Bronchial epithelial cell (primary cell): Measurements from ENCODE around the gene NEK11. TPM values are rescaled to one million over a fixed set of nuclear protein-coding genes. Genes with fewer than 3 reads are reported as not detected.

Source experiments
- DNase-seq: peaks from one replicate; pipeline ENCODE4 v3.0.0-alpha.2; 2010; ENCODE audit warnings: low read depth
- FAIRE-seq: peaks from 2 replicates; lab custom pipeline; 2011; peaks lifted over from hg19 to GRCh38; lab: Jason Lieb, UNC
- H3K27me3 ChIP-seq: 2 replicates; pipeline ENCODE4 v1.5.1; 2011; ENCODE audit warnings: low read length; ENCODE audit not compliant: control insufficient read depth, insufficient read depth
- H3K36me3 ChIP-seq: 2 replicates; pipeline ENCODE4 v1.5.1; 2011; ENCODE audit warnings: low read length; ENCODE audit not compliant: control insufficient read depth, insufficient read depth
- H3K4me3 ChIP-seq: 2 replicates; pipeline ENCODE4 v1.5.1; 2011; ENCODE audit warnings: mild to moderate bottlenecking, low read depth, low read length, control low read depth
- CTCF ChIP-seq: IDR thresholded peaks from 2 replicates; pipeline ENCODE4 v1.5.1; 2011; ENCODE audit warnings: mild to moderate bottlenecking, moderate library complexity, low read length, control low read depth, inconsistent platforms; ENCODE audit not compliant: insufficient read depth, severe bottlenecking
- total RNA-seq: library from RNA; depleted of rRNA; stranded (reverse); fragments of >200 nt; gene quantifications from 2 replicates; pipeline ENCODE4 v1.2.1, GENCODE V29; 2014

Gene NEK11
- total RNA-seq, 1 donor from 2014 or later: 2.1 TPM

DNA sequence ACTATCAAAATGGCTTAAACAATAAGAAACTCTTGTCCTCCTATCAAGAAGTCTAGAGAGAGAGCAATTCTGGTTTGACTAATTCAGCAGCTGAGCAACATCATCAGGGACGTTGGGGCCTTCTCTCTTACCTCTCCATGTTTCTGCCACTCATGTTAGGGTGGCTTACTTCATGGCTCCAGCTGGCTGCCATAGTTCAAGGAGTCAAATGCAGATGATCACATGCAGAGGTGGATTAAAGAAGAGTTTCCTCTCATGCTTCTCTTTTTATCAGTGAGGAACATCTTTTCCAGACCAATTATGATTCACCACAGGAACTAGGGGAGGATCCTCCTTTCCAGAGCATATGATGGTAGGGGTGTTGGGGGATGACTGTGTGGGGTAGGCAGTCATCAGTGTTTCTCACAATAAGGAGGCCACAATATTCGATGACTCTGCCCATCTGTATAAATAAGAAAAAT, 45.5 kb downstream of the NEK11 start:
- Histone ChIP-seq H3K36me3 (no peaks in the 10 kb centered on the region), H3K27me3 (no peaks in the 10 kb centered on the region), H3K4me3 (no peak overlapping the region)
- FAIRE-seq: peak; percentile 32
- no peak for TF ChIP-seq CTCF
- DNase-seq: no peak

DNA sequence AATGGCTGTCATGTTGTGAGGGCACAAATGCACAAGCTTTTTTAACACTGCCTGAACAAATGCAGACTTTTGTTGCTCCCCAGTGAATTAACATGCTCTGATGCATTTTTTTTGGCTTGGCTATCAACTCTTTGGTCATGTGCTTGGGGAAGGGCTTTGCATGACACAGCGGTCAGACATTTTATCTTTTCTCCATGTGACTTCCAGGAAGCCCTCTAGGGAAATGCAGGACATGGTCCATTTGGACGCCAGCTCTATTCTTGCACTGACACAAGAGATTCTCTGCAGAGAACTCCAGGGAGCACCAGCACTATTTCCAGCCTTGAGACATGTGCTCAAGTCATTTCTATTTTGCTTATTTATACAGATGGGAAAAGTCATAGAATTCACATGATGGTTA, 46.2 kb downstream of the NEK11 start:
- DNase-seq (no peak), FAIRE-seq (no peak)
- H3K36me3 ChIP-seq: no peaks in the 10 kb centered on the region
- no peak for TF ChIP-seq CTCF
- no peak overlapping the region for H3K4me3 ChIP-seq
- no peaks in the 10 kb centered on the region for H3K27me3 ChIP-seq

DNA sequence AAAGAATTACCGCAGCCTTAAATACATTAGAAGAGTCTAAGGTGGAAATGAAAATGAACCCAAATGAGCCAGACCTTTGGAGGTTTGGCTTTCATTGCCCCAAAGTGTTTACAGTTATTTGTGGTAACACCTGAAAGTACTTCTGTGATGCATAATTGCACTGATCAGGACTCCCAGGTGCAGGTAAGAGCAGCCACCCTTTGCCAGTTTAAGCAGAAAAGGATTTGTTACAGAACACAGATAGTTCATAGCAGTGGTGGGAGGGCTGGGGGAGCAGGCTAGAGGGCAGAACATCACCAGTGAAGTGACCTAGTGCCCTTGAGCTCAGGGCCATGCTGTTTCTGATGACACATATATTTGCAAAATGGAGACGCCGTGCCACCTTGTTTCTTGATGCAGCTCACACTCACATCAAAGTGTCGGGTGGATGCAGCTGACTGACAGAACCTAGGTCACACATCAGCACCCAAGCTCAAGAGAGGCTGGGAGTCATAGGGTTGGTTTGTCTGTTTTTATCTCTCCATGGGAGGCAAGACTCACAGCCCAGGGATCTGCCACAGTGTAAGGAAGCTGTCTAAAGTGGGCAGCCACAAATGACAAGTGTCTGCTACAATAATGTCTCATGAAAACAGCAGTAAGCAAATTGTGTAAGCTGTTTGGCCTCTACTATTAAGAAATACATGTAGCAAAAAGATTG, 49.1 kb downstream of the NEK11 start:
- no peak for TF ChIP-seq CTCF

GRCh38 chr3:131077904-131078303, 51.2 kb downstream of the NEK11 start:
- Histone ChIP-seq H3K36me3 (no peaks in the 10 kb centered on the region), H3K27me3 (no peaks in the 10 kb centered on the region), H3K4me3 (no peak overlapping the region)
- DNase-seq (no peak), FAIRE-seq (no peak)
- no peak for TF ChIP-seq CTCF

More for the DNA sequence above, 49.1 kb downstream of the NEK11 start:
- H3K27me3 ChIP-seq: no peaks in the 10 kb centered on the region
- no peaks in the 10 kb centered on the region for H3K36me3 ChIP-seq
- no peak overlapping the region for H3K4me3 ChIP-seq
- no peak for DNase-seq
- no peak for FAIRE-seq

DNA sequence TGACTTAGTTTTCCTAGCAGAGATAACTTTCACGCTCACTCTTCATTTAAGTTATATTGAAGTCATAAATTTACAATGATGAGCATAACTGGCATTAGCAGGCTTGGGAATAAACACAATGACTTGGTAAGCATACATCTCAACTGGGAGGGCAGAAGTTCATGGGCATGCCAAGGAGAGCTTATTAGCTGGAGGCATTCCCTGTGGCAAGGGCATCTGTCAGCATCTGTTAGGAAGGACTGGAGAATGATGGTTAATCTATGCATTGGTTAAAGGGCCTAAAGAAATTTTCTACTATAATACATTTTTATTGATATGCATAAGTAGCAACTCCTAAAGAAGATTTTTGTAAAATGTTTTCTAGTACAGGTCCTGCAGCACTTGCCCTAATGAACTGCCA, 52.4 kb downstream of the NEK11 start:
- DNase-seq: no peak
- Histone ChIP-seq H3K36me3 (no peaks in the 10 kb centered on the region), H3K27me3 (no peaks in the 10 kb centered on the region), H3K4me3 (no peak overlapping the region)
- TF ChIP-seq CTCF: no peak
- no peak for FAIRE-seq

- no peak for FAIRE-seq
Measured at GRCh38 chr3:131081224-131081623, 54.5 kb downstream of the NEK11 start.

More at GRCh38 chr3:131081224-131081623, 54.5 kb downstream of the NEK11 start:
- Histone ChIP-seq H3K27me3 (no peaks in the 10 kb centered on the region), H3K36me3 (no peaks in the 10 kb centered on the region), H3K4me3 (no peak overlapping the region)
- no peak for DNase-seq
- no peak for TF ChIP-seq CTCF
